Measurements from ENCODE around the gene EXTL2.
"Not testable (repeated sequence)": the region's sequence is repeated elsewhere in the genome, so short reads cannot be mapped to it uniquely, and the experiment has no call there.

Gene EXTL2

GRCh38 chr1:100861379-100861778 lies 33.3 kb downstream of the EXTL2 start:
- no peaks in the 10 kb centered on the region for H3K9me3 ChIP-seq (ENCODE audit: control insufficient read depth, low read length)
- no peak overlapping the region for H3K4me3 ChIP-seq (ENCODE audit: extremely low read depth, insufficient read depth, low read length, poor library complexity, severe bottlenecking)
- H3K27ac ChIP-seq (ENCODE audit: low read depth, low read length, severe bottlenecking) = no peak overlapping the region
- WGBS, 2 experiments (ENCODE audit: insufficient coverage in 2 of 2) = 94 to 100% methylated on average over 1 of the region's 1 CpG
- H3K36me3 ChIP-seq (ENCODE audit: control insufficient read depth, insufficient read depth, low read length) = no peaks in the 10 kb centered on the region
- no peaks in the 10 kb centered on the region for H3K4me1 ChIP-seq (ENCODE audit: control insufficient read depth, insufficient read depth, low read length, poor library complexity, severe bottlenecking)

GRCh38 chr1:100860397-100860991 lies 34.1 kb downstream of the EXTL2 start:
- WGBS, 2 experiments (ENCODE audit: insufficient coverage in 2 of 2) = 57% methylated on average over 1 of the region's 3 CpGs; no CpG with 5 or more reads in 1 of the 2 experiments
- peaks cover 3% of the 10 kb centered on the region for H3K9me3 ChIP-seq (ENCODE audit: control insufficient read depth, low read length)
- H3K27ac ChIP-seq (ENCODE audit: low read depth, low read length, severe bottlenecking) = no peak overlapping the region
- H3K4me1 ChIP-seq (ENCODE audit: control insufficient read depth, insufficient read depth, low read length, poor library complexity, severe bottlenecking) = no peaks in the 10 kb centered on the region
- H3K4me3 ChIP-seq (ENCODE audit: extremely low read depth, insufficient read depth, low read length, poor library complexity, severe bottlenecking) = no peak overlapping the region
- H3K36me3 ChIP-seq (ENCODE audit: control insufficient read depth, insufficient read depth, low read length) = no peaks in the 10 kb centered on the region

- not testable (repeated sequence) for H3K9me3 ChIP-seq (ENCODE audit: control insufficient read depth, low read length); H3K4me1 ChIP-seq (ENCODE audit: control insufficient read depth, insufficient read depth, low read length, poor library complexity, severe bottlenecking); H3K36me3 ChIP-seq (ENCODE audit: control insufficient read depth, insufficient read depth, low read length); H3K27ac ChIP-seq (ENCODE audit: low read depth, low read length, severe bottlenecking); H3K4me3 ChIP-seq (ENCODE audit: extremely low read depth, insufficient read depth, low read length, poor library complexity, severe bottlenecking)
Measured at GRCh38 chr1:100855116-100855515, 39.5 kb downstream of the EXTL2 start.

GRCh38 chr1:100852976-100853375 lies 41.7 kb downstream of the EXTL2 start:
- no peak overlapping the region for H3K27ac ChIP-seq (ENCODE audit: low read depth, low read length, severe bottlenecking)
- no peak overlapping the region for H3K4me3 ChIP-seq (ENCODE audit: extremely low read depth, insufficient read depth, low read length, poor library complexity, severe bottlenecking)
- no peaks in the 10 kb centered on the region for H3K4me1 ChIP-seq (ENCODE audit: control insufficient read depth, insufficient read depth, low read length, poor library complexity, severe bottlenecking)
- WGBS, 2 experiments (ENCODE audit: insufficient coverage in 2 of 2) = no CpG with 5 or more reads among the region's 3 CpGs
- no peaks in the 10 kb centered on the region for H3K36me3 ChIP-seq (ENCODE audit: control insufficient read depth, insufficient read depth, low read length)
- peaks cover 3% of the 10 kb centered on the region for H3K9me3 ChIP-seq (ENCODE audit: control insufficient read depth, low read length)

- Histone ChIP-seq H3K36me3 (ENCODE audit: control insufficient read depth, insufficient read depth, low read length) (no peaks in the 10 kb centered on the region), H3K27ac (ENCODE audit: low read depth, low read length, severe bottlenecking) (no peak overlapping the region), H3K4me3 (ENCODE audit: extremely low read depth, insufficient read depth, low read length, poor library complexity, severe bottlenecking) (no peak overlapping the region), H3K4me1 (ENCODE audit: control insufficient read depth, insufficient read depth, low read length, poor library complexity, severe bottlenecking) (no peaks in the 10 kb centered on the region), H3K9me3 (ENCODE audit: control insufficient read depth, low read length) (peaks cover 3% of the 10 kb centered on the region)
- WGBS, 2 experiments (ENCODE audit: insufficient coverage in 2 of 2) = 100% methylated on average over 1 of the region's 5 CpGs; no CpG with 5 or more reads in 1 of the 2 experiments
Measured at GRCh38 chr1:100851726-100852125, 42.9 kb downstream of the EXTL2 start.

GRCh38 chr1:100847361-100848082 lies 47.1 kb downstream of the EXTL2 start:
- no peaks in the 10 kb centered on the region for H3K4me1 ChIP-seq (ENCODE audit: control insufficient read depth, insufficient read depth, low read length, poor library complexity, severe bottlenecking)
- 67 to 80% methylated on average over 1 to 2 of the region's 2 CpGs for WGBS, 2 experiments (ENCODE audit: insufficient coverage in 2 of 2)
- no peak overlapping the region for H3K4me3 ChIP-seq (ENCODE audit: extremely low read depth, insufficient read depth, low read length, poor library complexity, severe bottlenecking)
- no peaks in the 10 kb centered on the region for H3K9me3 ChIP-seq (ENCODE audit: control insufficient read depth, low read length)
- H3K36me3 ChIP-seq (ENCODE audit: control insufficient read depth, insufficient read depth, low read length) = no peaks in the 10 kb centered on the region
- no peak overlapping the region for H3K27ac ChIP-seq (ENCODE audit: low read depth, low read length, severe bottlenecking)

GRCh38 chr1:100843160-100843559 lies 51.5 kb downstream of the EXTL2 start:
- not testable (repeated sequence) for H3K4me1 ChIP-seq (ENCODE audit: control insufficient read depth, insufficient read depth, low read length, poor library complexity, severe bottlenecking); H3K36me3 ChIP-seq (ENCODE audit: control insufficient read depth, insufficient read depth, low read length); H3K27ac ChIP-seq (ENCODE audit: low read depth, low read length, severe bottlenecking); H3K4me3 ChIP-seq (ENCODE audit: extremely low read depth, insufficient read depth, low read length, poor library complexity, severe bottlenecking); H3K9me3 ChIP-seq (ENCODE audit: control insufficient read depth, low read length)
- 100% methylated on average over 1 to 2 of the region's 2 CpGs for WGBS, 2 experiments (ENCODE audit: insufficient coverage in 2 of 2)

GRCh38 chr1:100835866-100836842 lies 58.5 kb downstream of the EXTL2 start:
- Histone ChIP-seq H3K4me1 (ENCODE audit: control insufficient read depth, insufficient read depth, low read length, poor library complexity, severe bottlenecking) (no peaks in the 10 kb centered on the region), H3K36me3 (ENCODE audit: control insufficient read depth, insufficient read depth, low read length) (no peaks in the 10 kb centered on the region), H3K9me3 (ENCODE audit: control insufficient read depth, low read length) (no peaks in the 10 kb centered on the region), H3K27ac (ENCODE audit: low read depth, low read length, severe bottlenecking) (no peak overlapping the region), H3K4me3 (ENCODE audit: extremely low read depth, insufficient read depth, low read length, poor library complexity, severe bottlenecking) (no peak overlapping the region)
- WGBS, 2 experiments (ENCODE audit: insufficient coverage in 2 of 2) = no CpG with 5 or more reads among the region's 9 CpGs

GRCh38 chr1:100834777-100835660 lies 59.6 kb downstream of the EXTL2 start:
- Histone ChIP-seq H3K36me3 (ENCODE audit: control insufficient read depth, insufficient read depth, low read length) (no peaks in the 10 kb centered on the region), H3K9me3 (ENCODE audit: control insufficient read depth, low read length) (no peaks in the 10 kb centered on the region), H3K27ac (ENCODE audit: low read depth, low read length, severe bottlenecking) (no peak overlapping the region), H3K4me1 (ENCODE audit: control insufficient read depth, insufficient read depth, low read length, poor library complexity, severe bottlenecking) (no peaks in the 10 kb centered on the region), H3K4me3 (ENCODE audit: extremely low read depth, insufficient read depth, low read length, poor library complexity, severe bottlenecking) (no peak overlapping the region)
- WGBS, 2 experiments (ENCODE audit: insufficient coverage in 2 of 2) = 100% methylated on average over 1 of the region's 6 CpGs; no CpG with 5 or more reads in 1 of the 2 experiments
